Endothelial cell of umbilical vein (primary cell): ENCODE results near the gene SURF6. TPM values are rescaled to one million over a fixed set of nuclear protein-coding genes. Genes with fewer than 3 reads are reported as not detected.

Experiments used
- BruUV-seq: library from RNA; stranded (reverse); fragments of 400-500 nt; replicated peaks from 2 replicates; lab custom pipeline; 2021; lab: Mats Ljungman, UMichigan
- CTCF ChIA-PET: fragments of 300-600, 350-600 bp; sonication (Branson Sonifier 250); formaldehyde crosslinking; loops from one replicate; lab custom pipeline; 2021; ENCODE audit warnings: antibody characterized with exemption, inconsistent platforms; lab: Charles Lee
- POLR2A ChIA-PET: fragments of 300-600, 350-600 bp; sonication (Branson Sonifier 250); formaldehyde crosslinking; loops from one replicate; lab custom pipeline; 2021; ENCODE audit warnings: antibody characterized with exemption, inconsistent platforms; lab: Charles Lee
- DNase-seq: peaks from one replicate; pipeline ENCODE4 v3.0.0-alpha.2; 2011; ENCODE audit warnings: low read depth, low spot score
- FAIRE-seq: peaks from 2 replicates; lab custom pipeline; 2011; peaks lifted over from hg19 to GRCh38; lab: Jason Lieb, UNC
- H2AFZ ChIP-seq: 2 replicates; pipeline ENCODE4 v1.6.0; 2012; ENCODE audit warnings: low read depth, low read length, control low read depth, inconsistent platforms
- H3K27ac ChIP-seq: 2 replicates; pipeline ENCODE4 v1.5.1; 2011; ENCODE audit warnings: low read depth, mild to moderate bottlenecking, control low read depth, low read length, moderate library complexity; ENCODE audit not compliant: insufficient read depth
- H3K27me3 ChIP-seq, 2 experiments: 2 replicates each; pipeline versions ENCODE4 v1.6.0 to v1.6.1; 2011; ENCODE audit warnings: low read length in 2 of 2, mixed read lengths in 1 of 2; ENCODE audit not compliant: control insufficient read depth in 2 of 2, insufficient read depth in 2 of 2
- H3K36me3 ChIP-seq, 2 experiments: 2 replicates in 1 of 2; 3 replicates in 1 of 2; pipeline ENCODE4 v1.5.1; 2011; ENCODE audit warnings: low read length in 2 of 2, mild to moderate bottlenecking in 1 of 2, moderate library complexity in 1 of 2; ENCODE audit not compliant: control insufficient read depth in 2 of 2, insufficient read depth in 2 of 2; ENCODE audit errors: extremely low read depth in 1 of 2
- H3K4me1 ChIP-seq: 3 replicates; pipeline ENCODE4 v1.5.1; 2011; ENCODE audit warnings: mild to moderate bottlenecking, low read length; ENCODE audit not compliant: control insufficient read depth, insufficient read depth; ENCODE audit errors: extremely low read depth
- H3K4me2 ChIP-seq: 2 replicates; pipeline ENCODE4 v1.6.1; 2011; ENCODE audit warnings: low read length, control low read depth, mixed read lengths; ENCODE audit not compliant: insufficient read depth
- H3K4me3 ChIP-seq, 3 experiments: fragments of 200-600 bp in 1 of 3; sonication (generic), shearing (Covaris generic) in 1 of 3; replicated peaks in 1 of 3; 2 replicates each; pipeline ENCODE4 v1.5.1; 2011 to 2016; ENCODE audit warnings: control low read depth in 3 of 3, low read length in 3 of 3, mild to moderate bottlenecking in 2 of 3, inconsistent platforms in 1 of 3, low read depth in 1 of 3, moderate library complexity in 1 of 3; ENCODE audit not compliant: insufficient read depth in 1 of 3
- H3K79me2 ChIP-seq: 2 replicates; pipeline ENCODE4 v1.6.0; 2012; ENCODE audit warnings: low read length, inconsistent platforms; ENCODE audit not compliant: control insufficient read depth, insufficient read depth
- H3K9ac ChIP-seq: replicated peaks from 2 replicates; pipeline ENCODE3; 2011; ENCODE audit warnings: low read length, control low read depth; ENCODE audit not compliant: insufficient read depth; ENCODE audit errors: extremely low read depth
- H3K9me1 ChIP-seq: replicated peaks from 3 replicates; pipeline ENCODE4 v1.6.0; 2011; ENCODE audit warnings: mild to moderate bottlenecking, low read length; ENCODE audit not compliant: control insufficient read depth, insufficient read depth; ENCODE audit errors: extremely low read depth
- H3K9me3 ChIP-seq: replicated peaks from 2 replicates; pipeline ENCODE4 v1.5.1; 2012; ENCODE audit warnings: low read length, inconsistent platforms; ENCODE audit not compliant: control insufficient read depth, insufficient read depth
- H4K20me1 ChIP-seq: replicated peaks from 2 replicates; pipeline ENCODE3; 2011; ENCODE audit warnings: mild to moderate bottlenecking, low read length; ENCODE audit not compliant: control insufficient read depth, insufficient read depth; ENCODE audit errors: extremely low read depth
- CTCF ChIP-seq, 2 donors: IDR thresholded peaks; 1 replicate in 1 of 2; 2 replicates in 1 of 2; pipeline ENCODE4 v1.5.1; 2011; ENCODE audit warnings: low read length in 2 of 2, mild to moderate bottlenecking in 2 of 2, moderate library complexity in 2 of 2, control low read depth in 1 of 2, inconsistent platforms in 1 of 2, low read depth in 1 of 2; ENCODE audit not compliant: insufficient read depth in 1 of 2; ENCODE audit errors: extremely low read depth in 1 of 2
- EZH2 ChIP-seq: IDR thresholded peaks from 2 replicates; pipeline ENCODE4 v1.6.1; 2012; ENCODE audit warnings: borderline replicate concordance, low read depth, mild to moderate bottlenecking, moderate library complexity, low read length, inconsistent platforms; ENCODE audit not compliant: severe bottlenecking
- FOS ChIP-seq: IDR thresholded peaks from 2 replicates; pipeline ENCODE4 v1.6.1; 2011; ENCODE audit warnings: mild to moderate bottlenecking, low read length, moderate library complexity, borderline replicate concordance; ENCODE audit not compliant: insufficient read depth
- GATA2 ChIP-seq: IDR thresholded peaks from 2 replicates; pipeline ENCODE4 v1.7.0; 2011; ENCODE audit warnings: low read depth, mild to moderate bottlenecking, moderate library complexity, mixed read lengths, low read length; ENCODE audit not compliant: insufficient read length, insufficient read depth
- JUN ChIP-seq: IDR thresholded peaks from 2 replicates; pipeline ENCODE4 v1.6.1; 2011; ENCODE audit warnings: borderline replicate concordance, low read depth; ENCODE audit not compliant: insufficient read length, insufficient read depth
- MAX ChIP-seq: IDR thresholded peaks from 2 replicates; pipeline ENCODE4 v1.6.1; 2011; ENCODE audit not compliant: insufficient read depth, insufficient read length
- MYC ChIP-seq: IDR thresholded peaks from one replicate; pipeline ENCODE4 v1.6.1; 2011; ENCODE audit warnings: mild to moderate bottlenecking, low read depth, low read length
- POLR2A ChIP-seq: IDR thresholded peaks from 2 replicates; pipeline ENCODE4 v1.6.1; 2012; ENCODE audit warnings: low read depth, mild to moderate bottlenecking, control low read depth, low read length
- POLR2AphosphoS5 ChIP-seq: IDR thresholded peaks from 2 replicates; pipeline ENCODE4 v1.6.1; 2012; ENCODE audit warnings: low read depth, mild to moderate bottlenecking, control low read depth, low read length, moderate library complexity; ENCODE audit not compliant: insufficient read depth
- dilution Hi-C: fragments of 300-500 bp; cut with MboI; formaldehyde crosslinking; loops from one replicate; pipeline ENCODE4 v1.15.0; 2019; ENCODE audit warnings: low sequenced_read_pairs; ENCODE audit not compliant: extremely low pct_ligation_motif_present
- intact Hi-C: fragments of 100-400 bp; cut with micrococcal nuclease; formaldehyde crosslinking; loops from one replicate; pipeline ENCODE4 v1.10.0; 2022
- polyA plus RNA-seq, 4 experiments: library from polyadenylated mRNA; depleted of rRNA in 3 of 4; stranded (reverse) in 3 of 4; unstranded in 1 of 4; fragments of >200 nt; gene quantifications; 2 replicates each; pipeline versions ENCODE4 v1.2.1 to v1.2.3, GENCODE V29; 2011 to 2012; ENCODE audit warnings: missing spikeins in 1 of 4
- total RNA-seq: library from RNA; stranded (reverse); gene quantifications from 2 replicates; pipeline ENCODE4 v1.2.3, GENCODE V29; 2021

SURF6 gene
- total and polyA plus RNA-seq, 2 donors (not counting 3 experiments of a cell fraction or from before 2014, with no cell fraction given) = 4.9 to 16.0 TPM

GRCh38 chr9:133332381-133332730 is 3.6 kb downstream of the SURF6 start:
- intact Hi-C loops (no loop called here), dilution Hi-C loops (no loop called here)
- no peak overlapping the region for H2AFZ ChIP-seq
- H3K4me3 ChIP-seq = no peak overlapping the region
- TF ChIP-seq MAX = no peak
- TF ChIP-seq EZH2 = no peak
- no peak for TF ChIP-seq POLR2AphosphoS5
- TF ChIP-seq CTCF (IDR thresholded peaks at IDR 0.05; ENCODE audit: extremely low read depth in 1 of 2, insufficient read depth in 1 of 2, low read depth in 1 of 2, low read length in 2 of 2) = no peak
- TF ChIP-seq FOS = no peak
- TF ChIP-seq JUN = no peak
- TF ChIP-seq MYC = no peak
- TF ChIP-seq GATA2 = no peak
- no peak for TF ChIP-seq POLR2A
- H3K9me3 ChIP-seq = no peaks in the 10 kb centered on the region
- peaks cover 23% of the 10 kb centered on the region for H3K79me2 ChIP-seq
- H4K20me1 ChIP-seq = no peaks in the 10 kb centered on the region
- FAIRE-seq (no peak), DNase-seq (no peak)
- no peak overlapping the region for H3K27ac ChIP-seq
- H3K27me3 ChIP-seq = no peaks in the 10 kb centered on the region
- H3K36me3 ChIP-seq = peaks cover 11 to 38% of the 10 kb centered on the region in 2 experiments
- POLR2A ChIA-PET = no interaction called here
- no TSS peak for BruUV-seq
- H3K4me1 ChIP-seq = peaks cover 7% of the 10 kb centered on the region
- no peaks in the 10 kb centered on the region for H3K9me1 ChIP-seq
- no peak overlapping the region for H3K9ac ChIP-seq
- CTCF ChIA-PET = interaction anchor here (5.6 kb wide), 1 partner anchor 145 kb away, joined by 128 read pairs; no protein-coding TSS in a partner anchor
- no peak overlapping the region for H3K4me2 ChIP-seq
